ENCODE data around the gene DEF6.

DNA sequence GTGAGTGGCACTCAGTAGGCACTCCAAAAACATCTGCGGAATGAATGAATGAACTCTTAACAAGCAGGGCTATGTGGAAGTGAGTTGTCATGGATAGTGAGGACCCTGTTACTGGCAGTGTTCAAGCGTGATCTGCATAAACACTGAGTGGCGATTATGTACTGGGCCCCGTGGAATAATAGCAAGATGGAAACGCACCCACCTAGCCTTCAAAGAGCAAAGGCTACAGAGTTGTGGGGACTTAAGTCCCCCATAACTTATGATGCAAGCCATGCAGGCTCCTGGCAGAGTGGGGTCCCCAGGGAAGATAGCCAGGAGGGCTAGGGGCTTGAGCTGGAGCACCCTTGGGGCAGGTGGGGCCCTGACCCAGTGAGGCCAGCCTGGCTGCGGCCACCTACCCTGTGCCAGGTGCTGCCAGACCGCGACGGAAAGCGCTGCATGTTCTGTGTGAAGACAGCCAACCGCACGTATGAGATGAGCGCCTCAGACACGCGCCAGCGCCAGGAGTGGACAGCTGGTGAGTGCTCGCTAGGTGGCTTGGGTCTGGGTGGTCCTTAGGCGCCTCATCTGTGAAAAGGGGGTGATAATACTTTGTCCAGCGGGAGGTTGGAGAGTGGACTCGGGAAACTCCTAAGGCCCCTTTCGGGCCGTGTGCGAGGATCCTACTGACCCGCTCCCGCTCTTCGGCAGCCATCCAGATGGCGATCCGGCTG lies 20.0 kb downstream of the DEF6 start:
- no peak for TF ChIP-seq EZH2phosphoT487 (IDR thresholded peaks at IDR 0.05; ENCODE audit: low read depth)
- TF ChIP-seq, protein P1, sequence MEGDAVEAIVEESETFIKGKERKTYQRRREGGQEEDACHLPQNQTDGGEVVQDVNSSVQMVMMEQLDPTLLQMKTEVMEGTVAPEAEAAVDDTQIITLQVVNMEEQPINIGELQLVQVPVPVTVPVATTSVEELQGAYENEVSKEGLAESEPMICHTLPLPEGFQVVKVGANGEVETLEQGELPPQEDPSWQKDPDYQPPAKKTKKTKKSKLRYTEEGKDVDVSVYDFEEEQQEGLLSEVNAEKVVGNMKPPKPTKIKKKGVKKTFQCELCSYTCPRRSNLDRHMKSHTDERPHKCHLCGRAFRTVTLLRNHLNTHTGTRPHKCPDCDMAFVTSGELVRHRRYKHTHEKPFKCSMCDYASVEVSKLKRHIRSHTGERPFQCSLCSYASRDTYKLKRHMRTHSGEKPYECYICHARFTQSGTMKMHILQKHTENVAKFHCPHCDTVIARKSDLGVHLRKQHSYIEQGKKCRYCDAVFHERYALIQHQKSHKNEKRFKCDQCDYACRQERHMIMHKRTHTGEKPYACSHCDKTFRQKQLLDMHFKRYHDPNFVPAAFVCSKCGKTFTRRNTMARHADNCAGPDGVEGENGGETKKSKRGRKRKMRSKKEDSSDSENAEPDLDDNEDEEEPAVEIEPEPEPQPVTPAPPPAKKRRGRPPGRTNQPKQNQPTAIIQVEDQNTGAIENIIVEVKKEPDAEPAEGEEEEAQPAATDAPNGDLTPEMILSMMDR (IDR thresholded peaks at IDR 0.05; ENCODE audit: low read depth, low read length) = no peak
